MCF 10A (cell line): ENCODE results near the gene SLC2A10. TPM values are rescaled to one million over a fixed set of nuclear protein-coding genes. Genes with fewer than 3 reads are reported as not detected.

ENCODE experiments used
- BruUV-seq: library from RNA; stranded (reverse); fragments of 400-500 nt; replicated peaks from 2 replicates; lab custom pipeline; 2021; lab: Mats Ljungman, UMichigan
- CTCF ChIA-PET: fragments of 300-600 bp; sonication (Branson Sonifier 250); formaldehyde crosslinking; extraction: SDS; loops from one replicate; lab custom pipeline; 2021; ENCODE audit warnings: antibody characterized with exemption, inconsistent platforms; lab: Yijun Ruan, JAX
- POLR2A ChIA-PET: fragments of 300-600, 350-650 bp; sonication (Branson Sonifier 250); formaldehyde crosslinking; extraction: SDS; loops from one replicate; lab custom pipeline; 2020; ENCODE audit warnings: antibody characterized with exemption, inconsistent platforms; lab: Yijun Ruan, JAX
- DNase-seq: peaks from one replicate; pipeline ENCODE4 v3.0.0-alpha.2; 2018; ENCODE audit not compliant: unreplicated experiment
- H3K27ac Mint-ChIP-seq: one replicate; pipeline ENCODE4 v1.8.0; 2022; ENCODE audit warnings: mild to moderate bottlenecking, low read depth, mixed read lengths; ENCODE audit not compliant: unreplicated experiment
- H3K27me3 Mint-ChIP-seq: one replicate; pipeline ENCODE4 v1.8.0; 2022; ENCODE audit warnings: mixed read lengths; ENCODE audit not compliant: insufficient read depth, unreplicated experiment
- H3K36me3 Mint-ChIP-seq: one replicate; pipeline ENCODE4 v1.8.0; 2022; ENCODE audit warnings: mild to moderate bottlenecking, moderate library complexity, mixed read lengths; ENCODE audit not compliant: insufficient read depth, unreplicated experiment
- H3K4me1 Mint-ChIP-seq: one replicate; pipeline ENCODE4 v1.8.0; 2022; ENCODE audit warnings: mixed read lengths; ENCODE audit not compliant: insufficient read depth, unreplicated experiment
- H3K4me3 Mint-ChIP-seq: one replicate; pipeline ENCODE4 v1.8.0; 2022; ENCODE audit warnings: mild to moderate bottlenecking, moderate library complexity, mixed read lengths; ENCODE audit not compliant: unreplicated experiment
- H3K9me3 Mint-ChIP-seq: one replicate; pipeline ENCODE4 v1.8.0; 2022; ENCODE audit warnings: mixed read lengths; ENCODE audit not compliant: unreplicated experiment
- intact Hi-C: fragments of 100-400 bp; cut with micrococcal nuclease; formaldehyde crosslinking; loops from 2 replicates; pipeline ENCODE4 v1.14.1; 2022
- total RNA-seq: library from RNA; stranded (reverse); gene quantifications from 2 replicates; pipeline ENCODE4 v1.2.3, GENCODE V29; 2022
- TF ChIP-seq, protein P1 (sequence below): fragments of 200-600 bp; IDR thresholded peaks from one replicate; pipeline ENCODE4 v1.8.0; 2022; ENCODE audit warnings: antibody characterized with exemption, mild to moderate bottlenecking; ENCODE audit not compliant: unreplicated experiment

Gene SLC2A10
- total RNA-seq, 1 experiment from 2014 or later = not detected

GRCh38 chr20:46683939-46684750 is 25.3 kb upstream of the SLC2A10 start:
- no TSS peak for BruUV-seq
- ChIA-PET POLR2A (interaction anchor here (0.6 kb wide), 1 partner anchor 271 kb away, joined by 3 read pairs; no protein-coding TSS in a partner anchor), CTCF (interaction anchor here (1.0 to 6.4 kb wide), 2 partner anchors 13 to 163 kb away, joined by 3 to 125 read pairs; no protein-coding TSS in a partner anchor)
- DNase-seq = no peak
- TF ChIP-seq, protein P1, sequence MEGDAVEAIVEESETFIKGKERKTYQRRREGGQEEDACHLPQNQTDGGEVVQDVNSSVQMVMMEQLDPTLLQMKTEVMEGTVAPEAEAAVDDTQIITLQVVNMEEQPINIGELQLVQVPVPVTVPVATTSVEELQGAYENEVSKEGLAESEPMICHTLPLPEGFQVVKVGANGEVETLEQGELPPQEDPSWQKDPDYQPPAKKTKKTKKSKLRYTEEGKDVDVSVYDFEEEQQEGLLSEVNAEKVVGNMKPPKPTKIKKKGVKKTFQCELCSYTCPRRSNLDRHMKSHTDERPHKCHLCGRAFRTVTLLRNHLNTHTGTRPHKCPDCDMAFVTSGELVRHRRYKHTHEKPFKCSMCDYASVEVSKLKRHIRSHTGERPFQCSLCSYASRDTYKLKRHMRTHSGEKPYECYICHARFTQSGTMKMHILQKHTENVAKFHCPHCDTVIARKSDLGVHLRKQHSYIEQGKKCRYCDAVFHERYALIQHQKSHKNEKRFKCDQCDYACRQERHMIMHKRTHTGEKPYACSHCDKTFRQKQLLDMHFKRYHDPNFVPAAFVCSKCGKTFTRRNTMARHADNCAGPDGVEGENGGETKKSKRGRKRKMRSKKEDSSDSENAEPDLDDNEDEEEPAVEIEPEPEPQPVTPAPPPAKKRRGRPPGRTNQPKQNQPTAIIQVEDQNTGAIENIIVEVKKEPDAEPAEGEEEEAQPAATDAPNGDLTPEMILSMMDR = no peak
- H3K9me3 Mint-ChIP-seq = no peaks in the 10 kb centered on the region
- peaks cover 26% of the 10 kb centered on the region for H3K4me1 Mint-ChIP-seq
- peaks cover 44% of the 10 kb centered on the region for H3K36me3 Mint-ChIP-seq
- peak overlapping the region; percentile 5 for H3K27ac Mint-ChIP-seq
- H3K27me3 Mint-ChIP-seq = no peaks in the 10 kb centered on the region
- peak overlapping the region; percentile 12 for H3K4me3 Mint-ChIP-seq
- intact Hi-C loops = no loop called here

DNA sequence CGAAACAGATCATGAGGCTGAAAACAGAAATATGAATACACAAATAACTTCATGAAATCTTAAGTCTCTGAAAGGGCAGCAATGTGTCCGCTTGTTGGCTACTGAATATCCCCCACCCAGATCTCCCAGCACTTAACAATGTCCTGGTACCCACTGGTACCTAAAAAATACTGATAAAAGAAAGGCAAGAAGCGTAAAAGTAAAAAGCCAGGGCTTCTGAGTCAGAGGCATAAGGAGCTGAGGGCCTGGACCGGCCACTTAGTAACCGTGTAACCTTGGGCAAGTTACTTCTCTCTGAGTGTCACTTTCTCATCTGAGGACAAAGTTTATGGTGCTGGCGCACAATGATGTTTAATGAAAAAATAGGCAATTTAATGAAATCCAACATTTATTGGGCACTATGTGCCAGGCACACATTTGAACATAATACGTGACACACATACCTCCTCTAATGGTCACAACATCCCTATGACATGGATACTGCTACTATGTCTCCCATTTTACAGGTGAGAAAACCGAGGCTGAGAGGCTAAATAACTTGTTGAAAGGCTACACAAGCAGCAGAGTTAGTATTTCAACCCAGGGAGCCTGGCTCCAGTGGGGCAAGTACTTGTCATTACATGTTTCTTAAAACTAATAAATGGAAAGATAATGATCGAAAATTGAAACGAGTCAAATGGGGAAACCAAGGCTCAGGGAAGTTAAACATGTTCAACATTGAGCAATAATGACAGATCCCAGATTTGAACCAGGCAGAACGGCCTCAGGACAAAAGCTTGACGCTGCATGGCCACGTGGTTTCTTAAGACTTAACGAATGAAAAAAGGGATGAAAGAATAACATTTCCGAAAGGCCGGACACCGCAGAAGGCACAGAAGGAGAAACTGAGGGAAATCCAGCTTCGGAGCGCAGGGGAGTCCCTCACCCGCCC is 21.0 kb upstream of the SLC2A10 start:
- ChIA-PET CTCF (interaction anchor here (0.6 to 2.1 kb wide), 5 partner anchors 14 to 595 kb away, joined by 3 to 5 read pairs (median 3); no protein-coding TSS in a partner anchor), POLR2A (interaction anchor here (0.5 to 3.7 kb wide), 21 partner anchors 8 to 1318 kb away, joined by 3 to 23 read pairs (median 3); partner anchors contain the start of genes PCIF1 and ZMYND8)
- DNase-seq = peak; percentile 51
- Mint-ChIP-seq H3K4me1 (peaks cover 37% of the 10 kb centered on the region), H3K36me3 (peaks cover 34% of the 10 kb centered on the region), H3K4me3 (peak overlapping the region; percentile 88), H3K27me3 (no peaks in the 10 kb centered on the region), H3K27ac (peak overlapping the region; percentile 92), H3K9me3 (peaks cover 8% of the 10 kb centered on the region)
- TSS peak; percentile 33 for BruUV-seq
- TF ChIP-seq, protein P1 = no peak
- intact Hi-C loops = loop anchor here (5.0 kb wide), 1 partner anchor 131 kb away; no protein-coding TSS in a partner anchor

DNA sequence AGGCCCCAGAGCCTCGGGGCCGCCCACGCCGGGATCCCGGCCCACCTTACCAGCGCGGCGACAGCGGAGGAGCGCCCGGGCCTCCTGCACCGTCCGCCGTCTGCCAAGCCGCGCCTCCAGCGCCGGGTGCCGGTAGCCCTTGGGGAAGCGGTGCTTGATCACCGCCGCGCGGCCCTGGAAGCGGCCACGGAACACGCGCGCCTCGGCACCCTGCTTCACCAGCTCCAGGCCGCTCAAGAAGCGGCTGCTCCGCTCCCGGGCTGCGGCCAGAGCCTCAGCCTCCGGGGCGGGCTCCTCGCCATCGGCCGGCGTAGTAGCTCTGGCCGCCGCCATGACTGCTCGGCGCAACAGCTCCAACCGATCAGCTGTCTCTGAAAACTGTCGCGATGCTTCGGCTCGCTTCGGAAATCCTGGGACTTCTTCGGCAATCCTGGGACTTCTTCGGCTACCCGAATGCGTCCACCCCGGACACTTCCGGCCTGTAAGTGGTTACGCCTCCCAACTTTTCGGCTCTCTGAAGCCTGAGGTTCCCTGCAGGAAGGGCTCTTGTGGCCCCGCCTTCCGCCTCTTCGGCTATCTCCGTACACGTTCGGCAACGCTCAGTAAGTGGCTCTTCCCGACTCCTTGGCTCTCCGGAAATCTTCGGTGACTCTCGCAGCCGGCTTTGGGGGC is 20.2 kb upstream of the SLC2A10 start, which contains the start of gene TP53RK:
TSS of gene TP53RK (minus strand) at position 363 of the 672 bp plus-strand sequence. CDS start at position 333, 30 bp downstream.
- ChIA-PET CTCF (interaction anchor here (0.6 to 2.1 kb wide), 7 partner anchors 9 to 695 kb away, joined by 3 to 5 read pairs (median 3); no protein-coding TSS in a partner anchor), POLR2A (interaction anchor here (0.5 to 3.7 kb wide), 24 partner anchors 9 to 1961 kb away, joined by 3 to 23 read pairs (median 3); partner anchors contain the start of genes PCIF1 and ZMYND8)
- peak within 1 kb of the TSS; percentile 92 for H3K27ac Mint-ChIP-seq
- H3K4me1 Mint-ChIP-seq = peaks cover 29% of the 10 kb centered on the region
- TF ChIP-seq, protein P1 = peak; percentile 31
- BruUV-seq = no TSS peak
- peak within 1 kb of the TSS; percentile 88 for H3K4me3 Mint-ChIP-seq
- intact Hi-C loops = loop anchor here (5.0 kb wide), 1 partner anchor 132 kb away; no protein-coding TSS in a partner anchor
- peak; percentile 99 for DNase-seq
- H3K9me3 Mint-ChIP-seq = peaks cover 8% of the 10 kb centered on the region
- H3K27me3 Mint-ChIP-seq = no peaks in the 10 kb centered on the region
- H3K36me3 Mint-ChIP-seq = peaks cover 26% of the 10 kb centered on the region
